Lower lobe of right lung (tissue), 2 donors: Measurements from ENCODE around the gene INTS1. TPM values are rescaled to one million over a fixed set of nuclear protein-coding genes. Genes with fewer than 3 reads are reported as not detected.
A peak's percentile ranks its signal among the peaks of the same experiment; 100 is the strongest.

ENCODE experiments used
- ATAC-seq, 2 donors: fragments of 200-7000 bp; cut with Tn5 transposase; one replicate each; pipeline ENCODE4 v1.9.1; 2020 to 2022; ENCODE audit warnings: mild to moderate bottlenecking in 2 of 2, moderate library complexity in 2 of 2
- DNase-seq: peaks from one replicate; pipeline ENCODE4 v3.0.0-alpha.2; 2020
- H3K27ac ChIP-seq: fragments of 200-600 bp; one replicate; pipeline ENCODE4 v1.8.0; 2022
- H3K27me3 ChIP-seq: fragments of 200-600 bp; one replicate; pipeline ENCODE4 v1.8.0; 2022; ENCODE audit warnings: low read depth
- H3K36me3 ChIP-seq: fragments of 200-600 bp; one replicate; pipeline ENCODE4 v1.8.0; 2022; ENCODE audit warnings: mild to moderate bottlenecking
- H3K4me1 ChIP-seq: fragments of 200-600 bp; one replicate; pipeline ENCODE4 v1.8.0; 2022
- H3K4me3 ChIP-seq: fragments of 200-600 bp; one replicate; pipeline ENCODE4 v1.8.0; 2022; ENCODE audit warnings: mild to moderate bottlenecking
- H3K9me3 ChIP-seq: fragments of 200-600 bp; one replicate; pipeline ENCODE4 v1.8.0; 2022
- CTCF ChIP-seq: fragments of 200-600 bp; IDR thresholded peaks from one replicate; pipeline ENCODE4 v1.8.0; 2022; ENCODE audit warnings: antibody characterized with exemption, mild to moderate bottlenecking
- intact Hi-C: fragments of 100-400 bp; cut with DNase I; formaldehyde crosslinking; loops from one replicate; pipeline ENCODE4 v1.11.0; 2022
- long read RNA-seq: library from polyadenylated mRNA; unstranded; transcript quantifications from one replicate; pipeline ENCODE4 v2.0.0, GENCODE V29; 2021
- total RNA-seq: library from RNA; stranded (reverse); fragmentation: NEBNext Ultra II Directional; extraction: Animal tissue kit (Norgen Biotek cat#: 25700); gene quantifications from one replicate; pipeline ENCODE4 v1.2.1, GENCODE V29; 2021
- donor health status: DM: no; HTN: yes; CAD: no; lungs with severe emphysema.

INTS1 gene
- total RNA-seq = 50.8 TPM
- long read RNA-seq, full-length matches to known transcripts = 2 of 60 reads
- long read RNA-seq, partial matches to known transcripts = 54 of 60 reads
- long read RNA-seq, other reads (novel, unspliced or antisense) = 4 of 60 reads

GRCh38 chr7:1503816-1504775, at the start of gene INTS1:
Gene INTS1 (minus strand): TSS chr7:1504389. CDS start chr7:1503960, 429 bp downstream.
- Histone ChIP-seq H3K4me3 (peak within 1 kb of the TSS; percentile 98), H3K36me3 (peaks cover 38% of the 10 kb centered on the region), H3K4me1 (peaks cover 25% of the 10 kb centered on the region), H3K27ac (peak within 1 kb of the TSS; percentile 76), H3K9me3 (no peaks in the 10 kb centered on the region), H3K27me3 (no peaks in the 10 kb centered on the region)
- ATAC-seq = peak; percentile 97
- TF ChIP-seq CTCF = peak; percentile 91
- DNase-seq = peak; percentile 94
- intact Hi-C loops = no loop called here

GRCh38 chr7:1553512-1554210, 49.5 kb upstream of the INTS1 start:
- no peak overlapping the region for H3K27ac ChIP-seq
- no peak for ATAC-seq
- no peak for TF ChIP-seq CTCF

GRCh38 chr7:1552200-1552599, 48.0 kb upstream of the INTS1 start:
- Histone ChIP-seq H3K27ac (no peak overlapping the region), H3K9me3 (no peaks in the 10 kb centered on the region), H3K4me1 (peaks cover 15% of the 10 kb centered on the region), H3K27me3 (no peaks in the 10 kb centered on the region), H3K4me3 (no peak overlapping the region), H3K36me3 (no peaks in the 10 kb centered on the region)
- intact Hi-C loops = no loop called here
- no peak for DNase-seq
- ATAC-seq = no peak
- no peak for TF ChIP-seq CTCF

More at GRCh38 chr7:1553512-1554210, 49.5 kb upstream of the INTS1 start:
- no peak for DNase-seq
- Histone ChIP-seq H3K36me3 (no peaks in the 10 kb centered on the region), H3K4me1 (peaks cover 15% of the 10 kb centered on the region), H3K27me3 (no peaks in the 10 kb centered on the region), H3K9me3 (no peaks in the 10 kb centered on the region), H3K4me3 (no peak overlapping the region)
- intact Hi-C loops = no loop called here

- Histone ChIP-seq H3K4me1 (peaks cover 9% of the 10 kb centered on the region), H3K9me3 (no peaks in the 10 kb centered on the region), H3K4me3 (no peak overlapping the region), H3K36me3 (no peaks in the 10 kb centered on the region), H3K27me3 (no peaks in the 10 kb centered on the region), H3K27ac (no peak overlapping the region)
- TF ChIP-seq CTCF = no peak
- DNase-seq (no peak), ATAC-seq (no peak)
- intact Hi-C loops = no loop called here
These were observed 46.6 kb upstream of the INTS1 start for GRCh38 chr7:1550846-1551155.

- ATAC-seq (no peak), DNase-seq (no peak)
- H3K4me3 ChIP-seq = no peak overlapping the region
- H3K27me3 ChIP-seq = no peaks in the 10 kb centered on the region
- intact Hi-C loops = no loop called here
- peaks cover 3% of the 10 kb centered on the region for H3K4me1 ChIP-seq
- no peak overlapping the region for H3K27ac ChIP-seq
- no peak for TF ChIP-seq CTCF
- H3K9me3 ChIP-seq = no peaks in the 10 kb centered on the region
- no peaks in the 10 kb centered on the region for H3K36me3 ChIP-seq
These were observed 46.0 kb upstream of the INTS1 start for GRCh38 chr7:1550005-1550845.
